NT2/D1 (cell line): ENCODE data around the gene SERPINE1.
A peak's percentile ranks its signal among the peaks of the same experiment; 100 is the strongest.
"Not testable (repeated sequence)": the region's sequence is repeated elsewhere in the genome, so short reads cannot be mapped to it uniquely, and the experiment has no call there.

Experiments used
- DNase-seq: peaks from one replicate; pipeline ENCODE4 v3.0.0-alpha.2; 2011; ENCODE audit warnings: low read depth, low spot score
- H3K27me3 ChIP-seq: 2 replicates; pipeline ENCODE4 v1.6.0; 2011; ENCODE audit warnings: mild to moderate bottlenecking; ENCODE audit not compliant: insufficient read length, insufficient read depth
- H3K36me3 ChIP-seq: 2 replicates; pipeline ENCODE4 v1.6.1; 2011; ENCODE audit warnings: mild to moderate bottlenecking, low read length, mixed read lengths; ENCODE audit not compliant: insufficient read depth, insufficient read length
- H3K4me1 ChIP-seq: 2 replicates; pipeline ENCODE4 v1.5.1; 2011; ENCODE audit not compliant: insufficient read depth, insufficient read length
- H3K4me3 ChIP-seq: 2 replicates; pipeline ENCODE4 v1.5.1; 2011; ENCODE audit warnings: low read depth; ENCODE audit not compliant: insufficient read length
- H3K9ac ChIP-seq: 2 replicates; pipeline ENCODE4 v1.6.0; 2011; ENCODE audit warnings: low read depth; ENCODE audit not compliant: insufficient read length
- H3K9me3 ChIP-seq: 2 replicates; pipeline ENCODE4 v1.5.1; 2011; ENCODE audit warnings: mild to moderate bottlenecking, low read length; ENCODE audit not compliant: insufficient read depth
- SUZ12 ChIP-seq: IDR thresholded peaks from 2 replicates; pipeline ENCODE4 v1.6.1; 2011; ENCODE audit not compliant: insufficient read length, insufficient read depth; ENCODE audit errors: extremely low read depth
- YY1 ChIP-seq: IDR thresholded peaks from 2 replicates; pipeline ENCODE4 v1.6.1; 2011; ENCODE audit not compliant: insufficient read length, insufficient read depth
- ZNF274 ChIP-seq: IDR thresholded peaks from 2 replicates; pipeline ENCODE4 v1.6.1; 2011; ENCODE audit warnings: mild to moderate bottlenecking, low read depth, low read length

Gene SERPINE1

DNA sequence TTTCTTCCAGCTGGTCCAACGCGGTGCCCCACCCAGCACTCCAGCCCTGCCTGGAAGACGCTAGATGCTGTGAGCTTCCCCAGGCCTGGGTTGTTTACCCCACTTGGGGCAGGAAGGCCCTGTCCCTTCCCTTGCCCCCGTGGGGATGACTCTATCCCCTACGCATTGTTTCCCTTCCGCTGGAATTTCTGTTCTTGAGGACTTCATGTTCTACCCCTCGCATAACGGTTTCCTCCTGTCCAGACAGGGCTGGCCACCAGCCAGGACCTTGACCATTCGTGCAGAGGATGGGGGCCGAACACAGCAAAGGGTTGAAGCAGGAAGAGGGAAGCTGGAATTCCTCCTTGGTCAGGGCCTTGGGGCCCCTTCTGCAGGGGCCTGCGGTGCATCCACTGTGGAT, 14.7 kb upstream of the SERPINE1 start:
- Histone ChIP-seq H3K4me1 (peaks cover 13% of the 10 kb centered on the region), H3K9me3 (no peaks in the 10 kb centered on the region), H3K27me3 (no peaks in the 10 kb centered on the region), H3K9ac (no peak overlapping the region), H3K4me3 (no peak overlapping the region), H3K36me3 (no peaks in the 10 kb centered on the region)
- TF ChIP-seq SUZ12 (no peak), YY1 (no peak), ZNF274 (no peak)
- no peak for DNase-seq

GRCh38 chr7:101113140-101113539, 13.8 kb upstream of the SERPINE1 start:
- not testable (repeated sequence) for H3K36me3 ChIP-seq, DNase-seq, H3K4me3 ChIP-seq, H3K9me3 ChIP-seq, H3K9ac ChIP-seq, H3K27me3 ChIP-seq
- H3K4me1 ChIP-seq: peaks cover 13% of the 10 kb centered on the region

DNA sequence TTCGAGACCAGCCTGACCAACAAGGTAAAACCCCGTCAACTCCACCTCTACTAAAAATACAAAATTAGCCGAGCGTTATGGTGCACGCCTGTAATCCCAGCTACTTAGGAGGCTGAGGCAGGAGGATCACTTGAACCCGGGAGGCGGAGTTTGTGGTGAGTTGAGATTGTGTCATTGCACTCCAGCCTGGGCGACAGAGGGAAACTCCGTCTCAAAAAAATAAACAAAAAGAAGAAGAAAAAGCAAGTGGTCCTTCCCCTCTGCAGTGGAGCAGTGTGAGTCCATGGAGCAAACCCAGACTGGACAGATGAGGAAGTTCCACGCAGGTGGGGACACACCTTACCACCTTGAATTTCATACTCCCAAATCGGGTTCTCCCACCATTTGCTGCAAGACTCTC, 13.1 kb upstream of the SERPINE1 start:
- Histone ChIP-seq H3K9me3 (no peaks in the 10 kb centered on the region), H3K36me3 (no peaks in the 10 kb centered on the region), H3K4me1 (peaks cover 11% of the 10 kb centered on the region), H3K4me3 (no peak overlapping the region), H3K9ac (peak overlapping the region; percentile 21), H3K27me3 (no peaks in the 10 kb centered on the region)
- DNase-seq: no peak
- TF ChIP-seq SUZ12: no peak
- TF ChIP-seq ZNF274: no peak
- TF ChIP-seq YY1: no peak

GRCh38 chr7:101114492-101114891, 12.4 kb upstream of the SERPINE1 start:
- H3K4me1 ChIP-seq: peaks cover 11% of the 10 kb centered on the region
- DNase-seq: no peak

DNA sequence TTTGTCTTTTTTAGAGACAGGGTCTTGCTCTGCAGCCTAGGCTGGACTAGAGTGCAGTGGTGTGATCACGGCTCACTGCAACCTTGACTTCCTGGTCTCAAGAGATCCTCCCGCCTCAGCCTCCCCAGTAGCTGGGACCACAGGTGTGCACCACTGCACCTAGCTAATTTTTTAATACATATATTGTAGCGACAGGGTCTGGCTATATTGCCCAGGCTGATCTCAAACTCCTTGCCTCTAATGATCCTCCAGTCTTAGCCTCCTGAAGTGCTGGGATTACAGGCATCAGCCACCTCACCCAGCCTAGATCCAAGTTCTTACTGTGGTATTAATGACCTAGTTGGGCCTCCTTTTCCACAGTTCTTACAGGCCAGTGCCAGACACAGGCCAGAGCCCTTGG, 11.7 kb upstream of the SERPINE1 start:
- Histone ChIP-seq H3K4me1 (peaks cover 11% of the 10 kb centered on the region), H3K9ac (no peak overlapping the region)
- TF ChIP-seq YY1: no peak
- TF ChIP-seq ZNF274: no peak
- TF ChIP-seq SUZ12: no peak

More at GRCh38 chr7:101114492-101114891, 12.4 kb upstream of the SERPINE1 start:
- H3K27me3 ChIP-seq: no peaks in the 10 kb centered on the region
- H3K9me3 ChIP-seq: no peaks in the 10 kb centered on the region
- H3K9ac ChIP-seq: peak overlapping the region; percentile 21
- no peaks in the 10 kb centered on the region for H3K36me3 ChIP-seq
- H3K4me3 ChIP-seq: no peak overlapping the region
- TF ChIP-seq ZNF274 (no peak), SUZ12 (no peak), YY1 (no peak)

DNA sequence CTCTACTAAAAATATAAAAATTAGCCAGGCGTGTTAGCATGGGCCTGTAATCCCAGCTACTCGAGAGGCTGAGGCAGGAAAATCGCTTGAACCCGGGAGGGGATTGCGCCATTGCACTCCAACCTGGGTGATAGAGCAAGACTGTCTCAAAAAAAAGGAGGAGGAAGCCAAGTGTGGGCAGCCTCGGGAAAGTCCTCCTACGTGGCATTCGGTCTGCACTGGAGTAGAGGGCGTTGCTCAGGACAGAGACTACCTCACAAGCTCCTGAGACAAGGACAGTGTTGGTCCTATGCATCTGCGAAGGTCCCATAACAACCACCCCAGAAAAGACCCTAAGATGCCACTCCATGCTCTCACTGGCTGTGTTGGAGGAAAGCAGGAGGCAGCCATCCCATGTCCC, 10.0 kb upstream of the SERPINE1 start:
- Histone ChIP-seq H3K4me1 (peaks cover 13% of the 10 kb centered on the region), H3K9me3 (no peaks in the 10 kb centered on the region), H3K9ac (no peak overlapping the region), H3K36me3 (no peaks in the 10 kb centered on the region), H3K27me3 (no peaks in the 10 kb centered on the region), H3K4me3 (no peak overlapping the region)
- DNase-seq: no peak
- TF ChIP-seq ZNF274 (no peak), YY1 (no peak), SUZ12 (no peak)

More for the DNA sequence above, 11.7 kb upstream of the SERPINE1 start:
- Histone ChIP-seq H3K27me3 (no peaks in the 10 kb centered on the region), H3K36me3 (no peaks in the 10 kb centered on the region), H3K4me3 (no peak overlapping the region), H3K9me3 (no peaks in the 10 kb centered on the region)
- DNase-seq: no peak

DNA sequence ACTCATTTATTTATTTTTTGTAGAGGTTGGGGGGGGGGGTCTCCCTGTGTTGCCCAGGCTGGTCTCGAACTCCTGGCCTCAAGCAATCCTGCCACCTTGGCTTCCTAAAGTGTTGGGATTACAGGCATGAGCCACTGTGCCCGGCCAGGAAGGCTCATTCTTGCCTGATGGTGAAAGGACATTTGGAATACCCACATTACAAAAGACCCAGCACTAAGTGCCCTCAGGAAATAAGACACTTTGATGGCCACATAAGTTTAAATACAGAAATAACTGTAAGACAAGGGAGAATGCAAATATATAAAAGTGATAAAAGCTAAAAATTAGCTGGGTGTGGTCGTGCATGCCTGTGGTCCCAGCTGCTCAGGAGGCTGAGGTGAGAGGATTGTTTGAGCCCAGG, 8.0 kb upstream of the SERPINE1 start:
- TF ChIP-seq YY1 (no peak), SUZ12 (no peak), ZNF274 (no peak)

DNA sequence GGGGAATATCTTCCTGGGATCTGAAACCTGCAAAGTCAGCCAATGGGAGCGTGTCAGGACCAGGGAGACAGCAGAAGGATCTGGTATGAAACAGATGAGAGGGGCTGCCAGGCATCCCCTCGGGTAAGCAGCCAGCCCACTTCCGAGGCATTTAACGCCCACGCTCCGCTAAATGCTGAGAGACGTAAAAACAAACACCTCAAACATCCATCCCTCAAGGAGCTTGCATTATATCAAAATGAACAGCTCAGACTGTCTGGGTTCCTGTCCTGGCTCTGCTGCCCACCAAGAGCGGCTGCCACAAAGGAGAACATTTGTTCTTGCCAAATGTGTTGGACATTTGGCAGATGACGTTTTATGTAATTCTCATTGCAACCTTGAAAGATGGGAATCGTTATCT, 7.0 kb upstream of the SERPINE1 start:
- Histone ChIP-seq H3K36me3 (no peaks in the 10 kb centered on the region), H3K4me1 (peaks cover 9% of the 10 kb centered on the region), H3K27me3 (no peaks in the 10 kb centered on the region), H3K9ac (no peak overlapping the region), H3K4me3 (no peak overlapping the region), H3K9me3 (no peaks in the 10 kb centered on the region)
- DNase-seq: no peak
- TF ChIP-seq ZNF274 (no peak), SUZ12 (no peak), YY1 (no peak)

More for the DNA sequence above, 8.0 kb upstream of the SERPINE1 start:
- no peak for DNase-seq
- Histone ChIP-seq H3K27me3 (no peaks in the 10 kb centered on the region), H3K9ac (no peak overlapping the region), H3K36me3 (no peaks in the 10 kb centered on the region), H3K4me1 (peaks cover 13% of the 10 kb centered on the region), H3K9me3 (no peaks in the 10 kb centered on the region), H3K4me3 (no peak overlapping the region)
